Stimulated activated CD4-positive, alpha-beta T cell treated with anti-CD3 and anti-CD28 coated beads, TNF-alpha, amount 100 ng/mL, for 4 hours (primary cell): ENCODE results near the gene CEACAM19.
A peak's percentile ranks its signal among the peaks of the same experiment; 100 is the strongest.
"Not testable (repeated sequence)": the region's sequence is repeated elsewhere in the genome, so short reads cannot be mapped to it uniquely, and the experiment has no call there.

Experiments used
- DNase-seq, 3 experiments: peaks; one replicate each; pipeline ENCODE4 v3.0.0-alpha.2; 2020; ENCODE audit warnings: low read depth in 3 of 3

The CEACAM19 gene

GRCh38 chr19:44645407-44646048 lies 25.8 kb upstream of the CEACAM19 start:
- DNase-seq, result no peak

DNA sequence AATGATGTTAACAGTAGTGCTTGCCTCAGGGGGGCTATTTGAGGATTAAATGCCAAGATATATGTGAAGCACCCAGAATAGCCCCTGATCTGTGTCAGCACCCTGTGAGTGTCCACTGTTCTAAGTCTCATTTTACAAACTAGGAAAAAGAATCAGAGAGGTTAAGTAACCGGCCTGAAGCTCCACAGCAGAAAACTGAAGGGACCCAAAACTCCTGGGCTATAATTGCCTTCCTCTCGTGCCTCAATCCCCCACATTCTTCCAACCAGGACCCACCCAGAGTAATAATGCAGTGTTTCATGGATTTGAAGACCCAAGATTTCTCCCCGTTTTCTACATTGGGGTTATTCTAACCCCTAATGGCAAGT lies 25.2 kb upstream of the CEACAM19 start:
- no peak for DNase-seq

- DNase-seq, result no peak
Observed at GRCh38 chr19:44647144-44647543, 24.1 kb upstream of the CEACAM19 start.

- DNase-seq, result no peak
Observed at GRCh38 chr19:44648631-44649251, 22.5 kb upstream of the CEACAM19 start.

GRCh38 chr19:44649578-44650145 lies 21.6 kb upstream of the CEACAM19 start:
- DNase-seq, result no peak

GRCh38 chr19:44653343-44653742 lies 17.9 kb upstream of the CEACAM19 start:
- no peak for DNase-seq

GRCh38 chr19:44653977-44654774 lies 17.1 kb upstream of the CEACAM19 start:
- DNase-seq, result peak; percentile 17 to 53 (median 46)

- DNase-seq, result peak; percentile 38 to 51 (median 44)
Observed at GRCh38 chr19:44657211-44657921, 13.9 kb upstream of the CEACAM19 start.

GRCh38 chr19:44658069-44658733 lies 13.1 kb upstream of the CEACAM19 start:
- no peak for DNase-seq

GRCh38 chr19:44660081-44660480 lies 11.2 kb upstream of the CEACAM19 start:
- no peak for DNase-seq

DNA sequence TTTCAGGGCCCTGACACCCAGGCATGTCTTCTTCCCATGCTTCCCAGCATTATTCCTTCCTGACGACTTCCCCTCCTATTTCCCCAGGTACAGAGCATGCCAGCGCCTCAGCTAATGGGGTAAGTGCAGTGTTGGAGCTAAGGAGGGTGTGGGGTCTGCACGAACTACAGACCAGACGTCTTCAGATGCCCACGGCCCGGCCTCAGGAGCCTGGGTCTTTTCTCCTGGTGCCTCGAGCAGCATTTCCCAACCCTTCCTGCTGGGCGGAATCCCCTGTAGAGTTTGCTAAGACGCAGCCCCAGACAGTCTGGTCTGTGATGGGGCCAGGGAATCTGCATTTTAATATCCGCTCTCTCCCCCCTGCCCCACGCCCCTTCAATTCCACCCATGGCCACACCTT lies 10.1 kb upstream of the CEACAM19 start:
- no peak for DNase-seq

- DNase-seq, result no peak
Observed at GRCh38 chr19:44661904-44662303, 9.4 kb upstream of the CEACAM19 start.

DNA sequence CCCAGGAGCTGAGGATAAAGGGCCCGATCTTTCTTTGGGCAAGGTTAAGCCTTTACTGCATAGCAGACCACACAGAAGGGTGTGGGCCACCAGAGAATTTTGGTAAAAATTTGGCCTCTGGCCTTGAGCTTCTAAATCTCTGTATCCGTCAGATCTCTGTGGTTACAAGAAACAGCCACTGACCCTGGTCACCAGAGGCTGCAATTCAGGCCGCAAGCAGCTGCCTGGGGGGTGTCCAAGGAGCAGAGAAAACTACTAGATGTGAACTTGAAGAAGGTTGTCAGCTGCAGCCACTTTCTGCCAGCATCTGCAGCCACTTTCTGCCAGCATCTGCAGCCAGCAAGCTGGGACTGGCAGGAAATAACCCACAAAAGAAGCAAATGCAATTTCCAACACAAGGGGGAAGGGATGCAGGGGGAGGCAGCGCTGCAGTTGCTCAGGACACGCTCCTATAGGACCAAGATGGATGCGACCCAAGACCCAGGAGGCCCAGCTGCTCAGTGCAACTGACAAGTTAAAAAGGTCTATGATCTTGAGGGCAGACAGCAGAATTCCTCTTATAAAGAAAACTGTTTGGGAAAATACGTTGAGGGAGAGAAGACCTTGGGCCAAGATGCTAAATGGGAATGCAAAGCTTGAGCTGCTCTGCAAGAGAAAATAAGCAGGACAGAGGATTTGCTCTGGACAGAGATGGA lies 8.4 kb upstream of the CEACAM19 start:
- DNase-seq, result no peak

DNA sequence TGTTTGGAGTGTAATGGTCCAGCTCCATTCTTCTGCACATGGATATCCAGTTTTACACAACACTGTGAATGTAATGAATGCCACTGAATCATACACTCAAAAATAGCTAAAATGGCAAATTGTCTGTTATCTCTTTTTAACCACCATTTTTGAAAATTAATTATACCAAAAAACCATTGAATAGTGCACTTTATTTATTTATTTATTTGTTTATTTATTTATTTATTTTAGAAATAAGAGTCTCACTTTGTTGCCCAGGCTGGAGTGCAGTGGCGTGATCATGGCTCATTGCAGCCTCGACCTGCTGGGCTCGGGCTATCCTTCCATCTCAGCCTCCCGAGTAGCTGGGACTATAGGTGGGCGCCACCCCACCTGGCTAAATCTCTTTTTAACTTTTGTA lies 7.3 kb upstream of the CEACAM19 start:
- no peak for DNase-seq

DNA sequence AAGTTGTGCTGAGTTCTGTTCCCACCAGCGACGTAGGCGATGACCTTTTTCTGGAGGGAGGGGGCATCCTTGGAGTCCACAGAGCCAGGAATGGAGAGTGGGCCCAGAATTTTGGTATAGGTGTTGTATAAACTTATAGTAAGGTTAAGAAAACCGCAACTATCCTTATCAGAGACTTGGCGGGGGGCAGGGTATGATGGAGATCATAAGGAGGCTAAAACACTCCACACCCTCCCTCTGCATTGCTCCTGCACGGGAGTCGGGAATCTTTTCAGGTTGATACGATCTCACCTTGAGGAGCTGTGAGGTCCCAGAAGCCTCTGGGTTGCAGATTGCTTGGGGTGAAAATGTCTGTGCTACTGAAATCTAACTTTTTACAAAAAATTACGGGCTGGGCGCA lies 6.3 kb upstream of the CEACAM19 start:
- DNase-seq, result no peak

DNA sequence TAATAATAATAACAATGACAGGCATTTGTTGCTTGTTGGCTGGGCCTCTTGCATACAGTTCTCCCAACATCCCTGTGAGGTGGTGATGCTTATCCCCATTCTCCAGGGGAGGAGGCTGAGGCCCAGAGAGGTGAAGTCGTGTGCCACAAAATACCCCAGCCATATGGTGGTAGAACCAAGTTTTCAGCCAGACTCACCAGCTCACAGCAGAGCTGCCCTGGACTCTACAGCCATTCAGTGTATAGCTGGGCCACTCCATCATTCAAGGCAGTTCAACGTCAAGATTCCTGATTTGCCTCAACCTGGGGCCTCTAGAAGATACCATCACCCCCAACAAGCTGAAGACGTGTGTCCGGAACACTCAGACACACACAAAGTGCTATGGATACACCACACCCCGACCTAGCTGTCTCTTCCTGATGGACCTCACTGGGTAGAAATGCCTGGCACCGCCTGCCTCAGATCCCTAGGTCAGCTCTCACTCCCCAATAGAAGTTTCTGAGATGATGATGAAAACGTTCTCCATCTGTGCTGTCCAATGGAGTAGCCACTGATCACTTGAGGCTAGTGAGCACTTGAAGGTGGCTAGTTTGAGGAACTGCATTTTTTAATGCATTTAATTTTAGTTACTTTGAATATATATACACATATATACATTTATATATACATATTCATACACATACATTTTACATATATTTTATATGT lies 4.3 kb upstream of the CEACAM19 start:
- DNase-seq, result no peak

DNA sequence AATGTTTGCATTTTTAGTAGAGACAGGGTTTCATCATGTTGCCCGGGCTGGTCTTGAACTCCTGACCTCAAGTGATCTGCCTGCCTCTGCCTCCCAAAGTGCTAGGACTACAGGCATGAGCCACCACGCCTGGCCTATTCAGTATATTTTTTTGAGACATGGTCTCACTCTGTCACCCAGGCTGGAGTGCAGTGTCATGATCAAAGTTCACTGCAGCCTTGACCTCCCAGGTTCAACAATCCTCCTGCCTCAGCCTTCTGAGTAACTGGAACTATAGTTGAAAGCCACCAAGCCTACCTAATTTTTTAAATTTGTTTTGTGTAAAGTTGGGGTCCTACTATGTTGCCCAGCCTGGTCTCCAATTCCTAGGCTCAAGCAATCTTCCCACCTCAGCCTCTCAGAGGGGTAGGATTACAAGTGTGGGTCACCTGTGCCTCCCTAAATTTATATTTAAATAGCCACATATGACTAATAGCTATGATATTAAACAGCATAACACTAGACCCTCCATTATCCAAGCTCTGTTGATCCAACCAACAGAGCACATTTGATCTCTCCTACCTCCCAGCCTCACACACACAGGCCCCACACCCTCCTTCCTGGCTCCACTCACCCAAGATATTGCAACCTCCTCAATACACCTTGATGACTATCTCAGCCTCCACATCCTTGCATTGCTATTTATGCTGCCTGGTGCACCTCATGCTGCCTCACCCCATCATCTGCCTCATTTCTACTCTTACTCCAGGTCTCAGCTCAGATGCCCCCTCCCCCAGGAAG lies 2.1 kb upstream of the CEACAM19 start:
- DNase-seq, result no peak

DNA sequence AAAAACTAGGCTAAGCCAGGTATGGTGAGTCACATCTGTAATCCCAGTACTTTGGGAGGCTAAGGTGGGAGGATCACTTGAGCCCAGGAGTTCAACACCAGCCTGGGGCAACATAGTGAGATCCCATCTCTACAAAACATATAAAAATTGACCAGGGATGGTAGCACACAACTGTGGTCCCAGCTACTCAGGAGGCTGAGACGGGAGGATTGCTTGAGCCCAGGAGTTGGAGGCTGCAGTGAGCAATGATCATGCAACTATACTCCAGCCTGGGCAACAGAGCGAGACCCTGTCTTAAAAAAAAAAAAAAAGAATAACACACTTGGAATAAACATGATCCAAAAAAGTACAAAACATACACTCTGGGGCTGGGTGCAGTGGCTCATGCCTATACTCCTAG lies 1.3 kb upstream of the CEACAM19 start:
- not testable (repeated sequence) for DNase-seq

DNA sequence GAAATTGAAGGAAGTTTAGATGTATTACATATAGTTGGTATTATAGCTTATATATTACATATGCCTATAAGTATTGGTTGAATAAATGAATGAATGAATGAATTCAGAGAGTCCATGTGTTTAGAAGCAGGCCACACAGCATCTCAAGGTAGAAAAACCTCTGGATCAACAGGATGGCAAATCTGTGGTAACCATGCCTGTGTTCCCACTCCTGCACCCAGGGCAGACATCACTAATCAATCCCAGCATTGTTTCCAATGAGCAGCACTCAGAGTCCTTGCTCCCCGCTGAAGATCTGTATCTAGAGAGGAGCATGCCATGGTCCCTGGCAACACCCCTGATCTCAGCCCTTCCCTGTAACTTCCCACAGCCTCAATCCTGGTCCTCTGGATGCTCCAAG lies 944 bp downstream of the CEACAM19 start:
- no peak for DNase-seq
